ENCODE measurements around the gene SLC13A3. TPM values are rescaled to one million over a fixed set of nuclear protein-coding genes. Genes with fewer than 3 reads are reported as not detected.

The SLC13A3 gene
- total RNA-seq, 1 donor from 2014 or later, result 0.13 TPM

- DNase-seq (ENCODE audit: low read depth in 2 of 2), result no peak
Measured at GRCh38 chr20:46606817-46607190, 44.5 kb downstream of the SLC13A3 start.

GRCh38 chr20:46605978-46606816 is 45.1 kb downstream of the SLC13A3 start:
- no peak for DNase-seq (ENCODE audit: low read depth in 2 of 2)

- no peak for DNase-seq (ENCODE audit: low read depth in 2 of 2)
Measured at GRCh38 chr20:46605181-46605580, 46.1 kb downstream of the SLC13A3 start.

DNA sequence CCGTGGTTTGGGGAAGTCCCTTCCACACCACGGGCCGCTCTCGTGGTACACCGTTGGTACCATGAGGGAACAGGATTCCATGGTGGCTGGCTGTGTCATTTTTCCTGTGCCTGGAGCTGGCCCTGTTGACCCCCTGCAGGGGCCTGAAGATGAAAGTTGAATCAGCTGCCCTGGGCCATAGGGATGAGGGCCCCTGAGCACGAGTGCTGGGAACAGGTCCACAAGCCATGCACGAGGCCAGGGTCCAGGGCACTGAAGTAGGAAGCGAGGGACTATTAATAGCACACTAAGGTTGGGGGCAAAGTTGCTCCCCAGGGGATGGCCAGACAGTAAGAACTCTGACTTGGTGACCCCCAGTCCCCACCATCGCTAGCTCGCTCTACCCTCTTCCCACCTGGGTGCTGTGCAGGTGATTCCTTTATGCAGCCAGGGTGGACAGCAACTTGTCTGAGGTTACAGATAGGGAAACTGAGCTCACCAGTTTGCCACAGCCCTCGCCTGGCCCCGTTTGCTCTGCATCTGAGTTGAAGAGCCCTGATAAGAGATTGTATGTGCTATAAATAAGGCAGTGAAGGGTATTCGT is 46.6 kb downstream of the SLC13A3 start:
- DNase-seq (ENCODE audit: low read depth in 2 of 2), result no peak

DNA sequence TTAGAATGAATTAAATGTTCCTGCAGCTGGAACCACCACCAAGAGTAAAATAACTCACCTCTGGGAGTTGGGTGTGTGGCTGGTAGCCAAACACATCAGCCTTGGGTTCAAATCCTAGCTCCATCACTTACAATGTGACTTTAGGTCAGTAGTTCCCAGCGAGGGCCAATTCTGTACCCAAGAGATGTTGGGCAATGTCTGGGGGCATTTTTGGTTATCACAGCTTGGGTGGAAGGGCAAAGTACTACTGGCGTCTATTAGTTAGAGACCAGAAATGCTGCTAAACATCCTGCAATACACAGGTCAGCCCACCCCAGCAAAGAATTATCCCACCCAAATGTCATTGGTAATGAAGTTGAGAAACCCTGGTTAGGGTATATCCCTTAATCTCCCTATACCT is 48.8 kb downstream of the SLC13A3 start:
- DNase-seq (ENCODE audit: low read depth in 2 of 2), result no peak

DNA sequence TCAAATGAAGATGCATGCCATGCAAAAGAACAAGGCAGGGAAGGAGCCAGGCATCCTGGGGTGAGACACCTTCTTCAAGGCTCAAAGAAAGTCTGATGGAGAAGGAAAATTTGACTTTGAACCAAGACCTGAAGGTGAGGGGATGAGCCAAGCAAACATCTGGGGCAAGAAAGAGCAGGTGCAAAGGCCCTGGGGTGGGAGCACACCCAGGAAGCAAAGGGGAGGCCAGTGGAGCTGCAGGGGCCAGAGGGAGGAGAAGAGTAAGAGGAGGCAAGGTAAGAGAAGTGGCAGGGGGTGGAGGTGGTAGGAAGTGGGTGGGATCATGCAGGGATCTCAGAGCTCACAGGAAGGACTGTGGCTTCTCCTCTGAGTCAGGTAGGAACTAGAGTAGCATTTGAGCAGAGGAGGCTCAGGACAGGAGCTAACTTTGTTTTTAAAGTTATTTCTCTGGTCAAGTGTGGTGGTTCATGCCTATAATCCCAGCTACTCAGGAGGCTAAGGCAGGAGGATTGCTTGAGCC is 49.6 kb downstream of the SLC13A3 start:
- DNase-seq (ENCODE audit: low read depth in 2 of 2), result no peak

GRCh38 chr20:46600286-46600752 is 50.9 kb downstream of the SLC13A3 start:
- no peak for DNase-seq (ENCODE audit: low read depth in 2 of 2)

GRCh38 chr20:46599227-46599987 is 51.9 kb downstream of the SLC13A3 start:
- DNase-seq (ENCODE audit: low read depth in 2 of 2), result no peak

DNA sequence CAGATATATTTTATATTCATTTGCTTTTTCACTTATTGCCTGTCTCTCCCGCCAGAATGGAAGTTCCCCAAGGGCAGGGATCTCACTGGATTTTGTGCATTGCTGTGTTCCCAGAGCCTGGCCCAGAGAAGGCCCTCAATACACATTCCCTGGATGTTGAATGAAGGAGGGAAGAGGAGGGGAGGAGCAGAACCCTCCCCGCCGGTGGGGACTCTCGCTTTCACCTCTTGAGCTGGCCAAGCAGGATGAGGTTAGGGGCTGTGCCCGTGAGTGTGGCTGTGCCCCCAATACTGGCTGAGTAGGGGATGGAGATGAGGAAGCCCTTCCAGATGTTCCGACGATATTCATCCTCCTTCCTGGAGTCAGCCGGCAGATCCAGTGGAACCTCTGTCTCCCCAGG is 55.3 kb downstream of the SLC13A3 start:
- no peak for DNase-seq (ENCODE audit: low read depth in 2 of 2)

DNA sequence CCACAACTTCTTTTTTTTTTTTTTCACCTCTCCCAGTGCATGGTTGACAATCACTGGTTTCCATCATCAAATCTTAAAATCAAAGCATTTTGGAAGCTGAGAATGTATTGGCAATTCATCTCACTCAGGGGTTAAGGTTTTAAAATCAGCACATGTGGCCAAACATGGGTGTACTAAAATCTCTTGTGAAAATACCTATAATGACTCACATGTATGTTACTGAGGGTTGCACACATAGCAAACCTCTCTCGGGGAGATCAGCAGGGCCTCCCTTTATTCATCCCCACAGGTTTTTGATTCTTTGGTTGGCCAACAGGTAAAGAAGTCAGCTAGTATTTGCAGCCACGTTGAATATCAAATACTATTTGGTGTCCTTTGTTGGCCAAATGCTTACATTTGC is 56.5 kb downstream of the SLC13A3 start:
- no peak for DNase-seq (ENCODE audit: low read depth in 2 of 2)

- DNase-seq (ENCODE audit: low read depth in 2 of 2), result no peak
Measured at GRCh38 chr20:46592580-46593362, 58.5 kb downstream of the SLC13A3 start.

- peak; percentile 26 to 33 for DNase-seq (ENCODE audit: low read depth in 2 of 2)
Measured at GRCh38 chr20:46590443-46590842, 60.8 kb downstream of the SLC13A3 start.

DNA sequence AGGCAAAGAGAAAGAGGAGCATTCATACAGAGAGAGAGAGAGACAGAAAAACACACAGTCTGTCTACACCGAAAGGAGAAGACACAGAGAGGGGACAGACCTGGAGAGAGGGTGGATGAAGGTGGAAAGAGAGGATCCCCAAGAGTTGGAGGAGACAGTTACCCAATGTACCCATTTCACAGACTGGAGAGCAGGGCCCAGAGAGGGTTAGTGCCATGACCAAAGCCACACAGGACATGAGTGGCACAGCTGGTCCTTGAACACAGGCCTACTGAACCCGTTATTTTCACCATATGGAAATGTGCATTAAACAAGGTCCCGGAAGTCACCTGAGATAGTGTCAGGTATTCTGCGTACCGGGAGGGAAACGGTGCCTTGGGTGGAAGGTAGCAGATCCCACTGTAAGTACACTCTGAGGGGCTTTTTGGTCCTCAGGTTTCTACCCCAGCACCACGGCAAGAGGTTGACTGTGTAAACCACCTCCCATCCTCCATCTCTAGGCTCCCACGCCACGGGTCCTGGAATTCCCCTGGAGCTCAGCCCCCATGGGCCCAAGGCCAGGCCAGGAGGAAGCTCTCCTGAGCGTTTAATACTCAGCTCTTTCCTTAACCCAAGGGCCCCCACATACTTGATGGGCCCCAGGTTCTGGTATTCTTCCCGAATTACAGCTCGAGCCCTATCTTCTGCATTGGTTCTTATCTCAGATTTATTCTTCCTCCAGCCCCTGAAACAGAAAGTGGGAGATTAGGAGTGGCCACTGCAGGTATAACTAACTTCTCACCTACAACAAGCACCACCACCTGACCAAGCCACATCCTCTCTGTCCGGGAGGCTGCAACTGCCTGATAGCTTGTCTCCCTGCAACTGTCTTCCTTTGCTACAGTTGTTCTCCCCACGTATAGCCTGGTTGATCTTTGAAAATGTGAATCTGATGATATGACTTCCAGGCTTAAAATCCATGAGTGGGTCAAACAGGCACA is 62.4 kb downstream of the SLC13A3 start:
- DNase-seq (ENCODE audit: low read depth in 2 of 2), result no peak

- DNase-seq (ENCODE audit: low read depth in 2 of 2), result no peak
Measured at GRCh38 chr20:46587986-46588385, 63.3 kb downstream of the SLC13A3 start.

DNA sequence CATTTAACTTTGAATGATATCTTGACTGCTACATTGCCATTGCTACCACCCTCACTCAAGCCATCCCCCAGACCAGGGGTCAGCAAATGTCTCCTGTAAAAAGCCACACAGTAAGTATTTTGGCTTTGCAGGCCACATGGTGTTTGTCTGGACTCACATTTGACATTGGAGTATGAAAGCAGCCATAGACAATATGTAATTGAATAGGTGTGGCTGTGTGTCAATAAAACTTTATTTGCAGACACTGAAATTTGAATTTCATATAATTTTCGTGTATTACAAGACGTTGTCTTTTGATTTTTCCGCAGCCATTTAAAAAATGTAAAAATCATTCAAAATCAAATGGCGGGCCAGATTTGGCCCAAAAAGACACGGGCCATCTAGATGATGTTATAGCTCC is 64.5 kb downstream of the SLC13A3 start:
- DNase-seq (ENCODE audit: low read depth in 2 of 2), result no peak

- DNase-seq (ENCODE audit: low read depth in 2 of 2), result no peak
Measured at GRCh38 chr20:46584508-46584907, 66.8 kb downstream of the SLC13A3 start.

GRCh38 chr20:46583411-46584214 is 67.6 kb downstream of the SLC13A3 start:
- no peak for DNase-seq (ENCODE audit: low read depth in 2 of 2)

- DNase-seq (ENCODE audit: low read depth in 2 of 2), result no peak
Measured at GRCh38 chr20:46582648-46583047, 68.6 kb downstream of the SLC13A3 start.

DNA sequence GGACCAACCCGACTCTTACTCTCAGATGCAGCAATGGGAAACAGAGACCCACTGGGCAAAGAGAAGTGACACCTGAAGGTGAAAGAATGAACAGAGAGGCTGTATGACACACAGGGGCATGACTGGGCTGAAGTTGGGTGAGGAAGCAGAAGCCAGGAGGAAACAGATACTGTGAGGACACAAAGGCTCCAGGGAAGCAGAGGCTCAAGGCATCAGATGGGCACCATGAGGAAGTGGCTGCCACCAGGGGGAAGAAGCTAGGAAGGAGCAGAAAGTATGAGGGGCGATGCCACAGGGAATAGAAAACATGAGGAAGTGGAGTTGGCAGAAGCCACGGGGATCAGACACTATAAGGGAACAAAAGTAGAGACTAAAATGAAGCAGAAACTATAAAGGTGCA is 69.9 kb downstream of the SLC13A3 start:
- no peak for DNase-seq (ENCODE audit: low read depth in 2 of 2)
